Measurements from ENCODE around the gene TIGD4. TPM values are rescaled to one million over a fixed set of nuclear protein-coding genes. Genes with fewer than 3 reads are reported as not detected.

TIGD4 gene
- total RNA-seq, 1 experiment from 2014 or later, result 2.0 TPM

- H3K23me2 ChIP-seq (ENCODE audit: insufficient read length, low read depth, low read length, poor library complexity, severe bottlenecking), result peaks cover 9% of the 10 kb centered on the region
- no peak overlapping the region for H3K18ac ChIP-seq (ENCODE audit: insufficient read length, low read depth, low read length)
- H3K9me3 ChIP-seq (ENCODE audit: control insufficient read depth, low read depth, low read length), result no peaks in the 10 kb centered on the region
- no peak overlapping the region for H2AK5ac ChIP-seq (ENCODE audit: insufficient read length, low read length)
- TF ChIP-seq CTCF (conservative IDR thresholded peaks at IDR 0.05), result no peak
- no peak overlapping the region for H4K5ac ChIP-seq (ENCODE audit: insufficient read length, low read depth, low read length)
- H3K79me2 ChIP-seq (ENCODE audit: insufficient read depth, low read length), result no peaks in the 10 kb centered on the region; the same call in 1 of the 2 replicates
- no peaks in the 10 kb centered on the region; a peak in 1 of 7 replicates for H3K36me3 Mint-ChIP-seq (ENCODE audit: insufficient read depth in 1 of 3, low read depth in 3 of 3)
- H4K91ac ChIP-seq (ENCODE audit: insufficient read length, low read depth, low read length), result no peak overlapping the region
- no peak overlapping the region for H3K27ac Mint-ChIP-seq
- H3K79me1 ChIP-seq (ENCODE audit: insufficient read depth, low read depth, low read length, poor library complexity, severe bottlenecking), result no peaks in the 10 kb centered on the region
- H3K56ac ChIP-seq (ENCODE audit: insufficient read length, low read depth, low read length), result no peak overlapping the region
- H3K23ac ChIP-seq (ENCODE audit: insufficient read length, low read depth, low read length), result no peak overlapping the region
- no peaks in the 10 kb centered on the region for H3K27me3 Mint-ChIP-seq (ENCODE audit: low read depth)
- H2BK20ac ChIP-seq (ENCODE audit: low read depth, low read length, poor library complexity, severe bottlenecking), result no peak overlapping the region
- no peaks in the 10 kb centered on the region for H4K20me1 ChIP-seq (ENCODE audit: control insufficient read depth, insufficient read depth, insufficient read length)
- no peaks in the 10 kb centered on the region for H3K4me1 ChIP-seq (ENCODE audit: insufficient read depth, low read length)
- H2BK5ac ChIP-seq (ENCODE audit: insufficient read length, low read length), result no peak overlapping the region
- H3K4ac ChIP-seq (ENCODE audit: low read depth, low read length), result no peak overlapping the region
- no peak overlapping the region for H3K9ac ChIP-seq (ENCODE audit: extremely low read depth, insufficient read length, low read length)
- H3K4me2 ChIP-seq (ENCODE audit: insufficient read depth, insufficient read length, low read length), result no peak overlapping the region
- no peak overlapping the region for H2BK120ac ChIP-seq (ENCODE audit: low read depth, low read length, poor library complexity, severe bottlenecking)
- H3K27me3 ChIP-seq (ENCODE audit: insufficient read depth, low read length), result no peaks in the 10 kb centered on the region
- DNase-seq, result no peak
- no peak overlapping the region for H4K8ac ChIP-seq (replicated peaks; ENCODE audit: insufficient read length, low read depth, low read length)
- H3K4me1 Mint-ChIP-seq, result peaks cover 16 to 17% of the 10 kb centered on the region in 2 experiments
- H3K14ac ChIP-seq (ENCODE audit: insufficient read depth, low read length), result no peak overlapping the region
- no peak overlapping the region for H3T11ph ChIP-seq (ENCODE audit: low read length)
- no peak overlapping the region for H2BK12ac ChIP-seq (ENCODE audit: insufficient read length, low read depth, low read length)
- H2AFZ ChIP-seq (ENCODE audit: low read length), result no peak overlapping the region
- no peak overlapping the region for H3K27ac ChIP-seq (ENCODE audit: insufficient read length, low read depth, low read length)
- no peak overlapping the region for H3K4me3 Mint-ChIP-seq
- H2BK15ac ChIP-seq (ENCODE audit: low read depth, low read length), result no peak overlapping the region
- H3K9me3 Mint-ChIP-seq, result no peaks in the 10 kb centered on the region
Observed at GRCh38 chr4:152776352-152776751, 3.2 kb downstream of the TIGD4 start.

Measured in H9 (cell line).